NCI-H1436 treated with DMSO at 0.1 percent for 48 hours (cell line): Measurements from ENCODE around the gene SPECC1.
"Not testable (repeated sequence)": the region's sequence is repeated elsewhere in the genome, so short reads cannot be mapped to it uniquely, and the experiment has no call there.

Experiments used
- DNase-seq: peaks from one replicate; lab custom pipeline; 2025; lab: John Stamatoyannopoulos, UW

SPECC1 gene

GRCh38 chr17:20092973-20093626 lies 83.9 kb downstream of the SPECC1 start:
- peak; percentile 83 for DNase-seq

- no peak for DNase-seq
These were observed 85.6 kb downstream of the SPECC1 start for GRCh38 chr17:20094777-20095176.

- no peak for DNase-seq
These were observed 86.3 kb downstream of the SPECC1 start for GRCh38 chr17:20095336-20096080.

- no peak for DNase-seq
These were observed 87.3 kb downstream of the SPECC1 start for GRCh38 chr17:20096430-20096829.

- DNase-seq = no peak
These were observed 88.2 kb downstream of the SPECC1 start for GRCh38 chr17:20097330-20097729.

GRCh38 chr17:20098314-20098713 lies 89.2 kb downstream of the SPECC1 start:
- no peak for DNase-seq

GRCh38 chr17:20100806-20101205 lies 91.6 kb downstream of the SPECC1 start:
- DNase-seq = not testable (repeated sequence)

- no peak for DNase-seq
These were observed 94.6 kb downstream of the SPECC1 start for GRCh38 chr17:20103454-20104446.

- DNase-seq = no peak
These were observed 96.6 kb downstream of the SPECC1 start for GRCh38 chr17:20105539-20106280.

GRCh38 chr17:20106446-20106845 lies 97.3 kb downstream of the SPECC1 start:
- DNase-seq = not testable (repeated sequence)

GRCh38 chr17:20109076-20109475 lies 99.9 kb downstream of the SPECC1 start:
- DNase-seq = no peak

GRCh38 chr17:20111538-20111937 lies 102.4 kb downstream of the SPECC1 start:
- DNase-seq = no peak

GRCh38 chr17:20114466-20114865 lies 105.3 kb downstream of the SPECC1 start:
- DNase-seq = no peak

- DNase-seq = no peak
These were observed 107.6 kb downstream of the SPECC1 start for GRCh38 chr17:20116683-20117309.

GRCh38 chr17:20118280-20118679 lies 109.1 kb downstream of the SPECC1 start:
- DNase-seq = no peak

GRCh38 chr17:20120836-20121235 lies 111.7 kb downstream of the SPECC1 start:
- no peak for DNase-seq

- no peak for DNase-seq
These were observed 112.4 kb downstream of the SPECC1 start for GRCh38 chr17:20121359-20122253.

GRCh38 chr17:20122254-20122879 lies 113.2 kb downstream of the SPECC1 start:
- no peak for DNase-seq

GRCh38 chr17:20123209-20123608 lies 114.0 kb downstream of the SPECC1 start:
- DNase-seq = no peak

- DNase-seq = no peak
These were observed 116.6 kb downstream of the SPECC1 start for GRCh38 chr17:20125724-20126123.
